NCI-H1417 (cell line): ENCODE results near the gene ACACB.

Experiments
- DNase-seq, 3 experiments: peaks; one replicate each; lab custom pipeline; 2025; lab: John Stamatoyannopoulos, UW

ACACB gene

GRCh38 chr12:109173443-109174240 is 57.3 kb downstream of the ACACB start:
- no peak for DNase-seq

DNA sequence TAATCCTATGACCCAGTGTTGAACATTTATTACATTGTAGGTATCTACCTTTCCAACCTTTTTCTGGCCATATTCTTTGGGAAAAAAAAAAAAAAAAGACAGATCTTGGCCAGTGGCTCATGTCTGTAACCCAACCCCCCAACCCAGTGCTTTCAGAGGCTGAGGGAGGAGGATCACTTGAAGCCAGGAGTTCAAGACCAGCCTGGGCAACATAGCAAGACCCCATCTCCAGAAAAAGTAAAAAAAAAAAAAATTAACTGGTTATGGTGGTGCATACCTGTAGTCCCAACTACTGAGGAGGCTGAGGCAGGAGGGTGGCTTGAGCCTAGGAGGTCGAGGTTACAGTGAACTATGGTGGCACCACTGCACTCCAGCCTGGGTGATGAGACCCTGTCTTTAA is 58.1 kb downstream of the ACACB start:
- DNase-seq: no peak

- DNase-seq: peak in 1 of 3 experiments; percentile 6
These were observed 62.1 kb downstream of the ACACB start for GRCh38 chr12:109178532-109178931.

DNA sequence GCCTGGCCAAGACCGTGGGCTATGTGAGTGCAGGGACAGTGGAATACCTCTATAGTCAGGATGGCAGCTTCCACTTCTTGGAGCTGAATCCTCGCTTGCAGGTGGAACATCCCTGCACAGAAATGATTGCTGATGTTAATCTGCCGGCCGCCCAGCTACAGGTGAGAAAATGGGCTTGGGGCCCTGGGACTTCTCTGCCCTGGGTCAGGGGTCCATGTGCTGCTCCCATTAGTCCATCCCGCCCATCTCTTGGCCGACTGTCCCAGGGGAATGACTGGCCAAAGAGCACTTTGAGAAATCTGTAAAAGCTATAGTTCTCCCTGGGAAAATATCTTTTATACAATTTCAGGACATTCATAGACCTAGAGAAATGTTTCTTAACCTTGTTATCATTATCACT is 63.5 kb downstream of the ACACB start:
- no peak for DNase-seq

DNA sequence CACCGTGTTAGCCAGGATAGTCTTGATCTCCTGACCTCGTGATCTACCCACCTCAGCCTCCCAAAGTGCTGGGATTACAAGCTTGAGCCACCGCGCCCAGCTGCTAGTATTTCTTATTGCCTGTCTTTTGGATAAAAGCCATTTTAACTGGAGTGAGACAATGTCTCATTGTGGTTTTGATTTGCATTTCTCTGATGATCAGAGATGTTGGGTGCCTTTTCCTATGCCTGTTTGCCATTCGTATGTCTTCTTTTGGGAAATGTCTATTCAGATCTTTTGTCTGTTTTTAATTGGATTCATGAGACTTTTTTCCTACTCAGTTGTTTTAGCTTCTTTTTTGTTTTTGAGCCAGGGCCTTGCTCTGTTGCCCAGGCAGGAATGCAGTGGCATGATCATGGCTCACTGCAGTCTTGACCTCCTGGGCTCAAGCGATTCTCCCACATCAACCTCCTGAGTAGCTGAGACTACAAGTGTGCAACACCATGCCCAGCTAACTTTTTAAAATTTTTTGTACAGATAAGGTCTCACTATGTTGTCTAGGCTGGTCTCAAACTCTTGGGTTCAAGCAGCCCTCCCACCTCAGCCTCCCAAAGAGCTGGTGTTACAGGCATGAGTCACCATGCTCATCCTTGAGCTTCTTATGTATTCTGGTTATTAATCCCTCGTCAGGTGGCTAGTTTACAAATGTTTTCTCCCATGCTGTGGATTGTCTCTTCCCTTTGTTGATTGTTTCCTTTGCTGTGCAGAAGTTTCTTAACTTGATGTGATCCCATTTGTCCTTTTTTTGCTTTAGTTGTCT is 65.9 kb downstream of the ACACB start:
- DNase-seq: no peak

DNA sequence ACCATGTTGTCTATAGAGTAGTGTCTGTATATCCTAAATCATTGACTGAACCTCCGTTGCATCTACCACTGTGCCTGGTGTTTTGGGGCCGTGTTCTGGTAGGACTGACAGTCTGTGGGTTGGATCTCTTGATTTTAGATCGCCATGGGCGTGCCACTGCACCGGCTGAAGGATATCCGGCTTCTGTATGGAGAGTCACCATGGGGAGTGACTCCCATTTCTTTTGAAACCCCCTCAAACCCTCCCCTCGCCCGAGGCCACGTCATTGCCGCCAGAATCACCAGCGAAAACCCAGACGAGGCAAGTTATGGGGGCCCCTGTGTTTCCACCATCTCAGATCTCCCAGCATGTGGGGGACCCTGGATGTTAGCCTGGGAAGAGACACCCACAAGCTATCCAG is 69.1 kb downstream of the ACACB start:
- DNase-seq: no peak

- DNase-seq: no peak
These were observed 70.7 kb downstream of the ACACB start for GRCh38 chr12:109186993-109187653.

DNA sequence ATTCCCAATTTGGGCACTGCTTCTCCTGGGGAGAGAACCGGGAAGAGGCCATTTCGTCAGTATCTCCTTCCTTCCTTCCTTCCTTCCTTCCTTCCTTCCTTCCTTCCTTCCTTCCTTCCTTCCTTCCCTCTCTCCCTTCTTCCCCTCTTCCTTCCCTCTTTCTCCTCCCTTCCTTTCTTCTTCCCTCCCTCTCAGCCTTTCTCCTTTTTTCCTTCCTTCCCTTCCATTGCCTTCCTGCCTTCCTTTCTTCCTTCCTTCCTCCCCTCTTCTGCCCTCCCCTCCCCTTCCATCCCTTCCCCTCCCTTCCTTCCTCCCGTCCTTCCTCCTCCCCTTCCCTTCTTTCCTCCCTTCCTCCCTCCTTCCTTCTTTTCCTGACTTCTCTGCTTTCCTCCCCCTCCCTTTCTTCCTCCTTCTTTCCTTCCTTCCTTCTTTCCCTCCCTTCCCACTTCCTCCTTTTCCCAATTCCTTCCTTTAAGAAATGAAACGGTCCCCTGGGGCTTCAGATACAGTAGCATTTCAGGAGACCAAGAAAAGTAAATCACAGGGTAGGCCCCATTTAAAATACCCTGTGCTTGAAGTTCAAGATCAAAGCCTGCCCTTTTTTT is 71.8 kb downstream of the ACACB start:
- no peak for DNase-seq

GRCh38 chr12:109189291-109189690 is 72.9 kb downstream of the ACACB start:
- no peak for DNase-seq

DNA sequence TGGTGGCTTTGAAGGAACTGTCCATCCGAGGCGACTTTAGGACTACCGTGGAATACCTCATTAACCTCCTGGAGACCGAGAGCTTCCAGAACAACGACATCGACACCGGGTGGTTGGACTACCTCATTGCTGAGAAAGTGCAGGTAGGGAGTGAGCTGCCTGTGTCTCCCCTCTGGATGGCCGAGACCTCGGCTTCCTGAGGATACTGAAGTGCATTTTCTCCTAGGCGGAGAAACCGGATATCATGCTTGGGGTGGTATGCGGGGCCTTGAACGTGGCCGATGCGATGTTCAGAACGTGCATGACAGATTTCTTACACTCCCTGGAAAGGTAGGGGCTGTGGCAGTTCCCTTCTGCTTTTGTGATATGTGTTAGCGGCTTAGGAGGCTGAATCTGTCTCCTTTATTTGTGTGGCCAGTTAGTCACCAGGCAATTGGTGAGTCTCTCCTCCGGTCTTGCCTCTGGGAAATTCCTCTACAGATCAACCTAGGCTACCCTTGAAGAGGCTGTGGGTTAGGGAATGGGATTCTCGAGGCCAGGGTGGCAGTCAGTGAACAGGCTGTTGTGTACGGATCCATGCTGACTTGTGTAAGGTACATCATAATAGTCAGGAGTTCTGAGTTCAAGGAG is 75.3 kb downstream of the ACACB start:
- no peak for DNase-seq

DNA sequence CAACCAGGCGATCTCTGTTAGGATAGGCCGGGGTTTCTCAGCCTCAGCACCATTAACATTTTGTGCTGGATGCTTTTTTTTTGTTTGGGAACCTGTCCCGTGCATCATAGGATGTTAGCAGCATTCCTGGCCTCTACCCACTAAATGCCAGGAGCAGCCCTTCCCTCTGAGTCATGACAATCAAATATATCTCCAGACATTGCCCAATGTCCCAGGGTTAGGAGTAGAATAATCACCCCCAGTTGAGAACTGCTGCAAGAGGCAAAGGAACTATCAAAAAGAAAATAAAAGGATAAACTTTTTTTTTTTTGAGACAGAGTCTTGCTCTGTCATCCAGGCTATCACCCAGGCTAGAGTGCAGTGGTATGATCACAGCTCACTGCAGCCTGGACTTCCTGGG is 76.0 kb downstream of the ACACB start:
- no peak for DNase-seq

DNA sequence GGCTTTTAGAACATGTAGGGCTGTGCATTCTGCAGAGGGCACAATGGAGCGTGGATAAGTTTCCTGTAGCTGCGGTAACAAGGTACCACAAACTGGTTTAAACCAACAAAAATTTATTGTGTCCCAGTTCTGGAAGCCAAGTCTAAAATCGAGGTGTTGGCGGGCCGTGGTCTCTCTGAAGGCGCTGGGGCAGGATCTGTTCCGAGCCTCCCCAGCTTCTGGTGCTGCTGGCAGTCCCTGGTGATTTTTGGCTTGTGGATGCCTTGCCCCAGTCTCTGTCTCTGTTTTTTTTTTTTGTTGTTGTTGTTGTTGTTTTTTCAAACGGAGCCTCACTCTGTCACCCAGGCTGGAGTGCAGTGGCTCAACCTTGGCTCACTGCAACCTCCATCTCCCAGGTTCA is 77.5 kb downstream of the ACACB start:
- no peak for DNase-seq

DNA sequence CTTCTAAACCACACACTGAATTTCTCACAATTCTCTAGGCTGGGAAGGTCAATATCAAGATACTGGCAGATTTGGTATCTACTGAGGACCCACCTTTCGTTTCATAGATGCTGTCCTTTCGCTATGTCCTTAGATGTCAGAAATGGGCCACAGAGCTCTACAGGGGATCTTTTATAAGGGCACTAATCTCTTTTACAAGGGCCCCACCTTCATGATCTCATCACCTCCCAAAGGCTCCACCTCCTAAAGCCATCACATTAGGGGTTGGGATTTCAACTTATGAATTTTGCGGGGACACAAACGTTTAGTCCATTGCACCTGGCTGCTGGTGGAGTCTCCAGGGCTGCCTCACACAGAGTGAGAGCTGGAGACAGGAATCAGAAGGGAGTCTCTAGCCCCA is 79.9 kb downstream of the ACACB start:
- no peak for DNase-seq

DNA sequence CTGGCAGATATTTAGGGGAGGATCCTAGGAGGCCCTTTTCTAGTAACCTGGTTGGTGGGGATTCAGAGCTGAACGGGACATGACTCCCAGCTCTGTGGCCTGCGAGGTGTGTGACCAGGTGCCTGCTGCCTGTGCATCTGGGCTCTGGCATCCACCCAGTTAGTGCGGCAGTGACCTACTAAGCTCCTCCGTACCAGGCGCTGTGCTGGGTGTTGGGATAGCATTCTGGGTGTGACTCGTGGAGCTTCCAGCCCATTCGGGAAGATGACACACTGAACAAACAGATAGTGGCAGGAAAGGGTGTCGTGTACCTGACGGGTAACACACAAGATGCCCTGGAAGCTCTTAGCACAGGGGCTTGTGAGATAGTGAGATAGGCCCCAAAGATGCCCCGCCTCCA is 80.9 kb downstream of the ACACB start:
- no peak for DNase-seq

DNA sequence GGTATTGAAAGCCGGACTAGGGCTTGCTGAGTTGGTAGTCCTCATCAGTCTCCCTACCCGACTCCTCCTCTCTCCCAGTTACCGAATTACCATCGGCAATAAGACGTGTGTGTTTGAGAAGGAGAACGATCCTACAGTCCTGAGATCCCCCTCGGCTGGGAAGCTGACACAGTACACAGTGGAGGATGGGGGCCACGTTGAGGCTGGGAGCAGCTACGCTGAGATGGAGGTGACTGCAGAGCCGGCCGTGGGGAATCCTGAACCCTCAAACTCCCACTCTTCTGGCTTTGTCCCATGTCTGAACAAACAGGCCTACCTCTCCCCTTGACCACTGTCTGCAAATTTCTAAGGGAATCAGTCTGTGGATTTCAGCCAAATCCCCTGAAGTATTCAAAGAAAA is 82.9 kb downstream of the ACACB start:
- no peak for DNase-seq

GRCh38 chr12:109200825-109201495 is 84.6 kb downstream of the ACACB start:
- DNase-seq: no peak

GRCh38 chr12:109201496-109201885 is 85.1 kb downstream of the ACACB start:
- DNase-seq: no peak

GRCh38 chr12:109202770-109203169 is 86.4 kb downstream of the ACACB start:
- peak in 1 of 3 experiments; percentile 17 for DNase-seq

DNA sequence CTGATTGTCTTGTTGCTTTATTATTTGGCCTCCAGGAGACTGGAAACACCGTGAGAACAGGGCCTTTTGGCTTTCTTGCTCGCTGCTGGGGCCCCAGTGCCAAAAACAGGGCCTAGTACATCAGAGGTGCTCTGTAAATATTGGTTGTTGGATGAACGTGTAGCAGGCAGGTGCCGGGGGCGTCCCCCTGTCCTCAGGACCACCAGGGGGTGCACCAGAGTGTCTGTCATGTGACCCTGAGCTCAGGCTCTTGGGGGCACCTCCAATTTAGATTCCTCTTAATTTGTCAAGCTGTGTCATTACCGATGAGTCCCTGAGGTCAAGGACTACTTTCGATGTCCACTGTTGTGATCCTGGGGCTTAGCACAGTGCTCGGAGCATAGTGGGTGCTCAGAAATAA is 87.1 kb downstream of the ACACB start:
- no peak for DNase-seq

- DNase-seq: no peak
These were observed 92.7 kb downstream of the ACACB start for GRCh38 chr12:109209082-109209481.

DNA sequence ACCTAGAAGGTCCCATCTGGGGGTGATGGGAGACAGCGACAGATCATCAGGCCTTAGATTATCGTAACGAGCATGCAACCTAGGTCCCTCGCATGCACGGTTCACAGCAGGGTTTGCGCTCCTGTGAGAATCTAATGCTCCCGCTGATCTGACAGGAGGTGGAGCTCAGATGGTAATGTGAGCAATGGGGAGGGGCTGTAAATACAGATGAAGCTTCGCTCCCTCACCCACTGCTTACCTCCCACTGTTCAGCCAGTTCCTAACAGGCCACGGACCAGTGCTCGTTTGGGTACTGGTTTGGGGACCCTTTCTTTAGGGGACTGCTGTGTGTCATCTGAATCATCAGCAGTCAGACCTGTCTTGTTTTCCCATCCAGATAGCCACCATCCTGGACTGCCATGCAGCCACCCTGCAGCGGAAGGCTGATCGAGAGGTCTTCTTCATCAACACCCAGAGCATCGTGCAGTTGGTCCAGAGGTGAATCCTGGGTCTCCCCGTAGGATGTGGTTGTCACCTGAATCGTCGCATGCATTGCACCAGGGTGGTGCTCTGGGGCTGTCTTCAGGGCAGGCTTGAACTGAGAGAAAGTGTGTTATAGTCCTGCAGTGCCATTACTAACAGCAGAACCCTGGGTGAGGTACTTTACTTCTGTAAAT is 96.2 kb downstream of the ACACB start:
- no peak for DNase-seq
